Type B pancreatic cell (in vitro differentiated cells): ENCODE data around the gene PPIA. TPM values are rescaled to one million over a fixed set of nuclear protein-coding genes. Genes with fewer than 3 reads are reported as not detected.

Experiments used
- DNase-seq: peaks from one replicate; pipeline ENCODE4 v3.0.0; 2021; ENCODE audit warnings: mixed read lengths; ENCODE audit not compliant: unreplicated experiment; ENCODE audit errors: extremely low spot score
- H3K27ac Mint-ChIP-seq: 2 replicates; pipeline ENCODE4 v1.8.0; 2021; ENCODE audit warnings: mild to moderate bottlenecking, mixed read lengths
- H3K27me3 Mint-ChIP-seq: 2 replicates; pipeline ENCODE4 v1.8.0; 2021; ENCODE audit warnings: mixed read lengths
- H3K36me3 Mint-ChIP-seq: 2 replicates; pipeline ENCODE4 v1.8.0; 2021; ENCODE audit warnings: mixed read lengths
- H3K4me1 Mint-ChIP-seq: one replicate; pipeline ENCODE4 v1.8.0; 2021; ENCODE audit warnings: mixed read lengths; ENCODE audit not compliant: unreplicated experiment
- H3K4me3 Mint-ChIP-seq: 2 replicates; pipeline ENCODE4 v1.8.0; 2021; ENCODE audit warnings: mild to moderate bottlenecking, mixed read lengths
- H3K9me3 Mint-ChIP-seq: 2 replicates; pipeline ENCODE4 v1.8.0; 2021; ENCODE audit warnings: mixed read lengths
- total RNA-seq: library from RNA; stranded (reverse); gene quantifications from 2 replicates; pipeline ENCODE4 v1.2.1, GENCODE V29; 2021; ENCODE audit warnings: low replicate concordance
- TF ChIP-seq, protein P1 (sequence below): fragments of 200-600 bp; sonication (generic); conservative IDR thresholded peaks from 2 replicates; pipeline ENCODE4 v1.5.0; 2021; ENCODE audit warnings: antibody characterized with exemption, mild to moderate bottlenecking

The PPIA gene
- total RNA-seq, 1 donor from 2014 or later: 1,469 TPM

DNA sequence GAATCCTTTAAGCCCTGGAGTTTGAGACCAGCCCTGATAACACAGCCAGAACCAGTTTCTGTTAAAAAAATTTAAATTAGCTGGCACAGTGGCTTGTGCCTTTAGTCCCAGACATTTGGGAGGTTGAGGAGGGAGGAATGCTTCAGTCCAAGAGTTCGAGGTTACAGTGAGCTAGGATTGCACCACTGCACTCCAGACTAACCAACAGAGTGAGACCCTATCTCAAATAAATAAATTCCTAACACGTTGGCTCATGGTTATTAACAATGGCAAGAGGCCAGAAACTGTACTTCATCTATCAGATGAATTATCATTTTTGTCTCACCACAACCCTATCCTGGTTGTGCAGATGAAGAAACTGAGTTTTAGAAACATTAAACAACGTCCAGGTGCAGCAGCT is 2.1 kb upstream of the PPIA start:
- peaks cover 20% of the 10 kb centered on the region for H3K4me1 Mint-ChIP-seq
- TF ChIP-seq, protein P1, sequence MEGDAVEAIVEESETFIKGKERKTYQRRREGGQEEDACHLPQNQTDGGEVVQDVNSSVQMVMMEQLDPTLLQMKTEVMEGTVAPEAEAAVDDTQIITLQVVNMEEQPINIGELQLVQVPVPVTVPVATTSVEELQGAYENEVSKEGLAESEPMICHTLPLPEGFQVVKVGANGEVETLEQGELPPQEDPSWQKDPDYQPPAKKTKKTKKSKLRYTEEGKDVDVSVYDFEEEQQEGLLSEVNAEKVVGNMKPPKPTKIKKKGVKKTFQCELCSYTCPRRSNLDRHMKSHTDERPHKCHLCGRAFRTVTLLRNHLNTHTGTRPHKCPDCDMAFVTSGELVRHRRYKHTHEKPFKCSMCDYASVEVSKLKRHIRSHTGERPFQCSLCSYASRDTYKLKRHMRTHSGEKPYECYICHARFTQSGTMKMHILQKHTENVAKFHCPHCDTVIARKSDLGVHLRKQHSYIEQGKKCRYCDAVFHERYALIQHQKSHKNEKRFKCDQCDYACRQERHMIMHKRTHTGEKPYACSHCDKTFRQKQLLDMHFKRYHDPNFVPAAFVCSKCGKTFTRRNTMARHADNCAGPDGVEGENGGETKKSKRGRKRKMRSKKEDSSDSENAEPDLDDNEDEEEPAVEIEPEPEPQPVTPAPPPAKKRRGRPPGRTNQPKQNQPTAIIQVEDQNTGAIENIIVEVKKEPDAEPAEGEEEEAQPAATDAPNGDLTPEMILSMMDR: no peak
- peaks cover 15% of the 10 kb centered on the region for H3K36me3 Mint-ChIP-seq
- DNase-seq: no peak
- peak overlapping the region; percentile 96 for H3K27ac Mint-ChIP-seq
- no peaks in the 10 kb centered on the region for H3K9me3 Mint-ChIP-seq
- no peaks in the 10 kb centered on the region for H3K27me3 Mint-ChIP-seq
- peak overlapping the region; percentile 85 for H3K4me3 Mint-ChIP-seq

DNA sequence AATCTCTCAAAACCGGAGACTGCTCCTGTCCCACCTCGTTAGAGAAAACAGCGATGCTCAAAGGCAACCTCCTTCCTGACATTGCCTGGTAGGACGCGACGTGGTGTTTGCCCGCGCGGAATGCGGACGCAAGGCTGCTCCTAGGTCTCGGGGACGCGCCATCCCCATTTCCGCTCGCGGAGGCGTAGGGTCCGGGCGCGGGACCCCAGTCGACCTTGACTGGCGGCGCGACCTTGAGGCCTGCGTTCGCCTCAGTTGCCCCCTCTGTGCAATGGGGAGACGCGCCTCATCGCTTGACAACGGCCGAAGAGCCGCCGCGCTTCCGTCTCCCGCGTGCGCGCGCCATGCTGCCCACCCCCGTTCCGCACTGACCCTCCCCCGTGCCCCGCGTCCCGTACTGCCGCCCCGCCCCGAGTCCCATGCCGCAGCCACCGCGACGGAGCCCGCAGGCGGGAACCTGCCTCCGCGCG is 412 bp upstream of the PPIA start:
- no peaks in the 10 kb centered on the region for H3K9me3 Mint-ChIP-seq
- H3K27ac Mint-ChIP-seq: peak overlapping the region; percentile 98
- no peak for DNase-seq
- peaks cover 23% of the 10 kb centered on the region for H3K4me1 Mint-ChIP-seq
- H3K4me3 Mint-ChIP-seq: peak overlapping the region; percentile 99
- TF ChIP-seq, protein P1: no peak
- H3K36me3 Mint-ChIP-seq: peaks cover 28% of the 10 kb centered on the region
- no peaks in the 10 kb centered on the region for H3K27me3 Mint-ChIP-seq

DNA sequence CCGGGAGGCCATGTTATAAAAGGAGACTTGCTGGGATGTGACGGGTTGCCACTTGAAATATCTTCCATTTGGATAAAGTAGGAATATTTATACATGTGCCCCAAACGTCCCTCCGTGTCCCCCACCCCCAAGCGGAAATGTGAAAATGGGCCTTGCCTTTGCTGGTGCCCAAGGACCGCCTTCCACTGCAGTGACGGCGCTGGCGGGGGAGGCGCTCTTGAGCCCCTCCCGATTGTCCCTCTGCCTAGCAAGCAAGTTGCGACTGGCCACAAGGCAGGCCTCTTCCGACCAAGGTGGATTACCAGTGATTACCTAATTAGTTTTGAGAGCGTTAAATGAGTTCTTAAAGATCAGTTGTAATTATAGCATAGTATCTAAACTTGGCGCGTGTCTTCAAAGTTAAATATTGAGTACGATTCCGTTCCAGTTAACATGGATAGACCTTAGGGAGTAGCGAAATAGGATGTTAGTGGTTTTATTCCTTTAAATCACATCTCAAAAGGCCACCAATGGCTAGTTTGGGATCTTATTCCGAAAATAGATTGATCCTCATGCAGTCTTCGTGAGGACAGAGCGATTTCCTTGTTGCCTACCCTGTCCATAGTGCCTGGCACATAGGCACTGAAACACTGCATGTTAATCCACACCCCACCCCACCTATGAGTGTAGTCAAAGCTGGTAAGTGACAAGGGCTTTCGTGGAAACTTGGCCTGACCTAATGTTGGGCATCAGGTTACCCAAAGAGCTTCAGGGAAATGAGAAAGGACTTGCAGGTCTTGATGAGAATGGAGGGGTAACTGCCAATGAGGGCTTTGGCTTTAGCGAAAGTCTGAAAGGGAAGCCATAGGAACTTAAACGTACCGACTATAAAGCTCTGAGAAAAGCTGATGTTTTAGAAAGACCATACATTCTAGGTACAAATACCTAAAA is 1.1 kb downstream of the PPIA start:
- H3K27me3 Mint-ChIP-seq: no peaks in the 10 kb centered on the region
- no peaks in the 10 kb centered on the region for H3K9me3 Mint-ChIP-seq
- H3K27ac Mint-ChIP-seq: peak overlapping the region; percentile 99
- peaks cover 37% of the 10 kb centered on the region for H3K36me3 Mint-ChIP-seq
- peaks cover 23% of the 10 kb centered on the region for H3K4me1 Mint-ChIP-seq
- H3K4me3 Mint-ChIP-seq: peak overlapping the region; percentile 99
- peak; percentile 87 for DNase-seq
- TF ChIP-seq, protein P1: peak; percentile 54

DNA sequence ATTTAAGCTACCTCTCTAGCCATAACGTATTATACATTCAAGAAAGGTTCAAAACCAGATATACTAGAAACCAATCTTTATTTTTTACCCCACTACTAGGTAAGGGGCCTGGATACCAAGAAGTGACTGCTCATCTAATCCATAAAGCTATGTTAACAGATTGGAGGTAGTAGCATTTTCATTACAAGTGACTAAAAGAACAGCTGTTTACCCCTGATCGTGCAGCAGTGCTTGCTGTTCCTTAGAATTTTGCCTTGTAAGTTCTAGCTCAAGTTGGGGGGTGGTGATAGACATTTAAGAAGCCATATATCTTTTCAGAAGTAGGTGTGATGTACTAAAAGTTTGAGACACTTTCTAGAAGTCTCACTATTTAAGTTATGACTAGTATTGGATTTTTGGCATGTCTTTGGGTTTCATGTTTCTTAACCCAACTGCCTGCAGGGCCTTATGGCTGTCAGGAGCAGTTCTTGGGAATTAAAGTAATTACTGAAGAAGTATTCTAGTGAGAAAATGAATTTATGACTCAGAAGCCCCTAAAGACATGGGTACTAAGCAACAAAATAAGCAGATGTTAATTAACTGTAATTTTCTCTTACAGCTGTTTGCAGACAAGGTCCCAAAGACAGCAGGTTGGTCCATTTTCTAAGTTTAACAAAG is 2.3 kb downstream of the PPIA start:
- peaks cover 21% of the 10 kb centered on the region for H3K4me1 Mint-ChIP-seq
- H3K27ac Mint-ChIP-seq: peak overlapping the region; percentile 99
- H3K27me3 Mint-ChIP-seq: no peaks in the 10 kb centered on the region
- H3K4me3 Mint-ChIP-seq: peak overlapping the region; percentile 99
- no peaks in the 10 kb centered on the region for H3K9me3 Mint-ChIP-seq
- H3K36me3 Mint-ChIP-seq: peaks cover 42% of the 10 kb centered on the region
- no peak for DNase-seq
- TF ChIP-seq, protein P1: no peak

DNA sequence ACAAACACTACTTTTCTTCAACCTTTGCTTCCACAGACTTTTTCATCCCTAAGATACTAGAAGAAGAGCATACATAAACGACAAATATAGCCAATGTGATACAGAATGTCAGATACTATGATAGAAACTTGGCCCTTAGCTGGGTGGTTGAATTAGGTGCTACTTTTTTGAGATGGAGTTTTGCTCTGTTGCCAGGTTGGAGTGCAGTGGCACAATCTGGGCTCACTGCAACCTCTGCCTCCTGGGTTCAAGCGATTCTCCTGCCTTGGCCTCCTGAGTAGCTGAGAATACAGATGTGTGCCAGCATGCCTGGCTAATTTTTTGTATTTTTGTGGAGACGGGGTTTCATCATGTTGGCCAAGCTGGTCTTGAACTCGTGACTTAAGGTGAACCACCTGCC is 3.5 kb downstream of the PPIA start:
- Mint-ChIP-seq H3K27ac (peak overlapping the region; percentile 48), H3K9me3 (no peaks in the 10 kb centered on the region), H3K4me1 (peaks cover 18% of the 10 kb centered on the region), H3K36me3 (peaks cover 42% of the 10 kb centered on the region), H3K27me3 (no peaks in the 10 kb centered on the region), H3K4me3 (peak overlapping the region; percentile 13)
- no peak for DNase-seq
- TF ChIP-seq, protein P1: no peak
